ENCODE results near the gene SELENOH.

The SELENOH gene

DNA sequence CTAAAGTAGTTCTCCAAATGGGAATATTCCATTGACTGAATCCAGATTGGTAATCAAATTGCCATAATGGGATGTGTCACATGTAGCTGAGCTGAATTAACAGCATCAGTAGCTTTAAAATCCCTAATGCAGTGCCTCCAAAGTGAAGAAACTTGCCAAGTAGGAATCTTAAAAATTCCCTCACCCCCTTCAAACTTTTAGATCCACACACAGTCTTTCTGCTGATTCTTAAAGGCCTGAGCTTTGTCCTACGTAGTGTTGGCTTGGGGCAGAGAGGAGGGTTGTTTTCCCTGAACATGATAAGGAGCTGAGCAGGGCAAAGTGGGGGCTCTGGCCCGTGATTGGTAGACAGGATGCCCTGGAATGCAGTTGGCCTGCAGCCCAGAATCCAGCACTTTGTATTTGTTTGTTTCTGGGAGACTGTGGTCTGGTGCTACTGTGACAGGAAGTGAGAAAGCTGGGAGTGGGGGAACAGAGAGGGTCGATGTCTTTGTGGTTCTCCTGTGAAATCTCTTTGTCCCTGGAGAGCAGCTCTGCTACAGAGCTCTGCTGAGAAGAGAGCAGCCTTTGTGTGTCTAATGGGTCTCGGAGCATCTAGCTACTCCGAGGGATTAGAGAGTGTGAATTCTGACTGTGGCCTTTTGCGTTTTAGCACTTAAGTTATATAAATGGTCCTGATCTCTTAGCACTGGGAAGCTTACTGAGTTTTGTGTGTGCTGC lies 37.2 kb downstream of the SELENOH start:
- DNase-seq (ENCODE audit: low spot score), result peak; percentile 87
- H3K4me1 ChIP-seq (ENCODE audit: control insufficient read depth in 2 of 2, insufficient read depth in 1 of 2, low read depth in 1 of 2, low read length in 2 of 2), result peaks cover 29 to 35% of the 10 kb centered on the region in 2 donors
- no CpG with 5 or more reads among the region's 6 CpGs for WGBS, 2 donors (ENCODE audit: extremely low coverage in 2 of 2, insufficient read length in 2 of 2, insufficient replicate concordance in 1 of 2)

DNA sequence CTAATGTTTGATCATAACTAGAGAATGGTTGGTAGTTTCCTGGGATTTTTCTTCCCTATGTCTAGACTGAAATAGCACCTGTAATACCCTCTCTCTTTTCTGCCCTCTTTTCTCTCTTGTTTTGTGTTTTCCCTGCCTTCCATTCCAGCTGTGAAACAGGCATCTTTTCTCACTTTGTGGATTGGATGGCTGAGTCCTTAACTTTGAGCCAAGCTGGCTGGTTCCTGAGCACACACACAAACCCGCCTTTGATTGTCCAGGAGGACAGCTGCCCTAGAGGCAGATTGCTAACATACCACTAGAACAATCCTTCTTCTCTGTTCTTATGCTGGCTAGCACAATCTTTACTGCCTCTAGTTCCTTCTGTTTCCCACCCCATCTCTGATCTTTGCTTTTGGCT lies 38.0 kb downstream of the SELENOH start:
- Histone ChIP-seq H3K23ac (ENCODE audit: low read depth, low read length, poor library complexity) (no peak overlapping the region), H4K91ac (ENCODE audit: low read depth, low read length, poor library complexity) (no peak overlapping the region), H3K4me2 (ENCODE audit: insufficient read depth, low read length, poor library complexity, severe bottlenecking) (no peak overlapping the region), H2BK15ac (ENCODE audit: low read length) (no peak overlapping the region), H2AK5ac (ENCODE audit: low read depth, low read length) (no peak overlapping the region), H3K36me3 (replicated peaks in 1 of 2; ENCODE audit: control insufficient read depth in 2 of 2, insufficient read depth in 2 of 2, low read length in 2 of 2) (peaks cover 0 to 35% of the 10 kb centered on the region in 2 donors), H3K9me3 (replicated peaks in 1 of 2; ENCODE audit: control insufficient read depth in 2 of 2, insufficient read depth in 1 of 2, low read depth in 1 of 2, low read length in 2 of 2) (no peaks in the 10 kb centered on the region), H3K18ac (ENCODE audit: low read length) (no peak overlapping the region), H3K27ac (replicated peaks; ENCODE audit: low read length) (peak overlapping the region; percentile 97), H3K79me1 (ENCODE audit: low read depth, low read length) (no peaks in the 10 kb centered on the region), H2AFZ (ENCODE audit: low read length) (no peak overlapping the region), H3K27me3 (ENCODE audit: control insufficient read depth in 3 of 3, insufficient read depth in 3 of 3, low read depth in 1 of 3, low read length in 3 of 3) (no peaks in the 10 kb centered on the region), H3K4me1 (ENCODE audit: control insufficient read depth in 2 of 2, insufficient read depth in 1 of 2, low read depth in 1 of 2, low read length in 2 of 2) (peaks cover 29 to 35% of the 10 kb centered on the region in 2 donors), H2BK5ac (ENCODE audit: low read length) (no peak overlapping the region), H4K8ac (ENCODE audit: low read depth, low read length) (no peak overlapping the region), H2BK120ac (ENCODE audit: low read depth, low read length) (no peak overlapping the region), H3K4ac (ENCODE audit: low read length) (no peak overlapping the region), H2BK12ac (ENCODE audit: low read length) (no peak overlapping the region), H3K14ac (ENCODE audit: low read length) (no peak overlapping the region), H3K9ac (ENCODE audit: low read depth, low read length, poor library complexity) (no peak overlapping the region), H3K4me3 (ENCODE audit: low read length in 2 of 2) (peak overlapping the region in 1 of 2 donors; percentile 25)
- no CpG with 5 or more reads among the region's 1 CpG for WGBS, 2 donors (ENCODE audit: extremely low coverage in 2 of 2, insufficient read length in 2 of 2, insufficient replicate concordance in 1 of 2)
- no peak for DNase-seq (ENCODE audit: low spot score)

More for the DNA sequence above, 37.2 kb downstream of the SELENOH start:
- Histone ChIP-seq H4K91ac (ENCODE audit: low read depth, low read length, poor library complexity) (no peak overlapping the region), H3K27me3 (ENCODE audit: control insufficient read depth in 3 of 3, insufficient read depth in 3 of 3, low read depth in 1 of 3, low read length in 3 of 3) (no peaks in the 10 kb centered on the region), H4K8ac (ENCODE audit: low read depth, low read length) (no peak overlapping the region), H2BK5ac (ENCODE audit: low read length) (no peak overlapping the region), H3K79me1 (ENCODE audit: low read depth, low read length) (no peaks in the 10 kb centered on the region), H3K18ac (ENCODE audit: low read length) (no peak overlapping the region), H3K4me2 (ENCODE audit: insufficient read depth, low read length, poor library complexity, severe bottlenecking) (peak overlapping the region; percentile 28), H3K14ac (ENCODE audit: low read length) (no peak overlapping the region), H2AFZ (ENCODE audit: low read length) (peak overlapping the region; percentile 5), H3K9me3 (replicated peaks in 1 of 2; ENCODE audit: control insufficient read depth in 2 of 2, insufficient read depth in 1 of 2, low read depth in 1 of 2, low read length in 2 of 2) (no peaks in the 10 kb centered on the region), H3K4me3 (ENCODE audit: low read length in 2 of 2) (peak overlapping the region in 1 of 2 donors; percentile 25), H3K36me3 (replicated peaks in 1 of 2; ENCODE audit: control insufficient read depth in 2 of 2, insufficient read depth in 2 of 2, low read length in 2 of 2) (peaks cover 0 to 39% of the 10 kb centered on the region in 2 donors), H2BK15ac (ENCODE audit: low read length) (no peak overlapping the region), H3K27ac (replicated peaks; ENCODE audit: low read length) (peak overlapping the region; percentile 97), H3K23ac (ENCODE audit: low read depth, low read length, poor library complexity) (no peak overlapping the region), H2BK12ac (ENCODE audit: low read length) (no peak overlapping the region), H3K9ac (ENCODE audit: low read depth, low read length, poor library complexity) (no peak overlapping the region), H3K4ac (ENCODE audit: low read length) (no peak overlapping the region), H2AK5ac (ENCODE audit: low read depth, low read length) (no peak overlapping the region), H2BK120ac (ENCODE audit: low read depth, low read length) (no peak overlapping the region)

DNA sequence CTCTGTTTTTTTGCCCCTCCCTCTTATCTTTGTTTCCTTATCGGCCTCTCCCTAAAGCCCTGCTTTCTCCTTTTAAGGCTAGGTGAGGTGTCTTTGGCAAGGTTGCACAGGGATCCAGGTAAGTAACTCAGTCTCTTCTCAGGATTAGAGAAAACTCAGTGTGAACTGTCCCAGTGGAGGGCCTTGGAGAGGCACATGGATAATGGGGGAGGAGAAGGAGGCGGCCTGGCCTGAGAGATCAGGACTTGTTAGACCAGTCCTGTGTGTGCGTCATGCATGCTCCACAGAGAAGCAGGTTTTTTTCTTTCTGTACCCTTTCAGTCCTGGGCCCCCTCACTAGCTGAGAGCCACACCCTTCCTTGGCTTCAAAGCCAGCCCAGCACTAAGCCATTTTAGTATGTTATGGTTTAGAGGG lies 40.2 kb downstream of the SELENOH start:
- H3K9me3 ChIP-seq (replicated peaks in 1 of 2; ENCODE audit: control insufficient read depth in 2 of 2, insufficient read depth in 1 of 2, low read depth in 1 of 2, low read length in 2 of 2), result no peaks in the 10 kb centered on the region
- no peak overlapping the region for H2BK15ac ChIP-seq (ENCODE audit: low read length)
- no peak overlapping the region for H3K4me3 ChIP-seq (ENCODE audit: low read length in 2 of 2)
- peaks cover 19 to 23% of the 10 kb centered on the region in 2 donors for H3K4me1 ChIP-seq (ENCODE audit: control insufficient read depth in 2 of 2, insufficient read depth in 1 of 2, low read depth in 1 of 2, low read length in 2 of 2)
- H3K27ac ChIP-seq (replicated peaks; ENCODE audit: low read length), result peak overlapping the region; percentile 24
- no peak overlapping the region for H3K18ac ChIP-seq (ENCODE audit: low read length)
- no peaks in the 10 kb centered on the region for H3K79me1 ChIP-seq (ENCODE audit: low read depth, low read length)
- H2BK12ac ChIP-seq (ENCODE audit: low read length), result no peak overlapping the region
- no peak overlapping the region for H3K4ac ChIP-seq (ENCODE audit: low read length)
- no peak overlapping the region for H2BK5ac ChIP-seq (ENCODE audit: low read length)
- H3K9ac ChIP-seq (ENCODE audit: low read depth, low read length, poor library complexity), result no peak overlapping the region
- no peak for DNase-seq (ENCODE audit: low spot score)
- H3K14ac ChIP-seq (ENCODE audit: low read length), result no peak overlapping the region
- no peak overlapping the region for H3K23ac ChIP-seq (ENCODE audit: low read depth, low read length, poor library complexity)
- H2AK5ac ChIP-seq (ENCODE audit: low read depth, low read length), result no peak overlapping the region
- H4K8ac ChIP-seq (ENCODE audit: low read depth, low read length), result no peak overlapping the region
- peaks cover 0 to 40% of the 10 kb centered on the region in 2 donors for H3K36me3 ChIP-seq (replicated peaks in 1 of 2; ENCODE audit: control insufficient read depth in 2 of 2, insufficient read depth in 2 of 2, low read length in 2 of 2)
- no peak overlapping the region for H2AFZ ChIP-seq (ENCODE audit: low read length)
- no peak overlapping the region for H3K4me2 ChIP-seq (ENCODE audit: insufficient read depth, low read length, poor library complexity, severe bottlenecking)
- no peak overlapping the region for H2BK120ac ChIP-seq (ENCODE audit: low read depth, low read length)
- no CpG with 5 or more reads among the region's 3 CpGs for WGBS, 2 donors (ENCODE audit: extremely low coverage in 2 of 2, insufficient read length in 2 of 2, insufficient replicate concordance in 1 of 2)
- H3K27me3 ChIP-seq (ENCODE audit: control insufficient read depth in 3 of 3, insufficient read depth in 3 of 3, low read depth in 1 of 3, low read length in 3 of 3), result no peaks in the 10 kb centered on the region
- H4K91ac ChIP-seq (ENCODE audit: low read depth, low read length, poor library complexity), result no peak overlapping the region

DNA sequence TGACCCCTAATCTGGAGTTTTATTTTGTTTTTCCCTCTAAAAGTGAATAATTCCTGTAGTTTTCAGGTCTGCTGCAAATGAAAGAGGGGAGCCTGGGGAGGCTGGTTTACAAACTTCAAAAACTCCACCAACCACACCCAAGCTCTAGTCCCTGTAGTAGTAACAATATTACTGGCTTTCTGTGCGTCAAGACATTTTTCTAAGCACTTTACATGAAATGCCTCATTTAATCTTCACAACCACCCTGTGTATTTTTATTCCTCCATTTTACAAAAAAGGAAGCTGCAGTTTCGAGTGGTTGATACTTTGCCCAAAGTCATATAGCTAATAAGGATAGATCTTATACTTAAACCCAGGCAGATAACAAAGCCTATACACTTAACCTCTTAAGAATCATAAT lies 43.8 kb downstream of the SELENOH start:
- H3K4me1 ChIP-seq (ENCODE audit: control insufficient read depth in 2 of 2, insufficient read depth in 1 of 2, low read depth in 1 of 2, low read length in 2 of 2), result peaks cover 5 to 12% of the 10 kb centered on the region in 2 donors
- H3K4ac ChIP-seq (ENCODE audit: low read length), result no peak overlapping the region
- H2BK15ac ChIP-seq (ENCODE audit: low read length), result no peak overlapping the region
- H4K91ac ChIP-seq (ENCODE audit: low read depth, low read length, poor library complexity), result no peak overlapping the region
- no peak overlapping the region for H3K27ac ChIP-seq (replicated peaks; ENCODE audit: low read length)
- H3K18ac ChIP-seq (ENCODE audit: low read length), result no peak overlapping the region
- H3K36me3 ChIP-seq (replicated peaks in 1 of 2; ENCODE audit: control insufficient read depth in 2 of 2, insufficient read depth in 2 of 2, low read length in 2 of 2), result peaks cover 0 to 60% of the 10 kb centered on the region in 2 donors
- no peaks in the 10 kb centered on the region for H3K9me3 ChIP-seq (replicated peaks in 1 of 2; ENCODE audit: control insufficient read depth in 2 of 2, insufficient read depth in 1 of 2, low read depth in 1 of 2, low read length in 2 of 2)
- H3K14ac ChIP-seq (ENCODE audit: low read length), result no peak overlapping the region
- no peaks in the 10 kb centered on the region for H3K79me1 ChIP-seq (ENCODE audit: low read depth, low read length)
- no CpG with 5 or more reads among the region's 2 CpGs for WGBS, 2 donors (ENCODE audit: extremely low coverage in 2 of 2, insufficient read length in 2 of 2, insufficient replicate concordance in 1 of 2)
- no peaks in the 10 kb centered on the region for H3K27me3 ChIP-seq (ENCODE audit: control insufficient read depth in 3 of 3, insufficient read depth in 3 of 3, low read depth in 1 of 3, low read length in 3 of 3)
- no peak overlapping the region for H3K4me2 ChIP-seq (ENCODE audit: insufficient read depth, low read length, poor library complexity, severe bottlenecking)
- no peak overlapping the region for H2AK5ac ChIP-seq (ENCODE audit: low read depth, low read length)
- no peak overlapping the region for H4K8ac ChIP-seq (ENCODE audit: low read depth, low read length)
- DNase-seq (ENCODE audit: low spot score), result no peak
- no peak overlapping the region for H2AFZ ChIP-seq (ENCODE audit: low read length)
- H2BK120ac ChIP-seq (ENCODE audit: low read depth, low read length), result no peak overlapping the region
- H3K4me3 ChIP-seq (ENCODE audit: low read length in 2 of 2), result no peak overlapping the region
- H3K23ac ChIP-seq (ENCODE audit: low read depth, low read length, poor library complexity), result no peak overlapping the region
- H3K9ac ChIP-seq (ENCODE audit: low read depth, low read length, poor library complexity), result no peak overlapping the region
- no peak overlapping the region for H2BK5ac ChIP-seq (ENCODE audit: low read length)
- no peak overlapping the region for H2BK12ac ChIP-seq (ENCODE audit: low read length)

Data from neuronal stem cell (in vitro differentiated cells).